Subcutaneous adipose tissue (tissue), 4 donors: ENCODE results near the gene SLC4A3. TPM values are rescaled to one million over a fixed set of nuclear protein-coding genes. Genes with fewer than 3 reads are reported as not detected.

Experiments
- CTCF ChIP-seq: fragments of 450-650 bp; IDR thresholded peaks from one replicate; pipeline ENCODE4 v1.5.1; 2016; ENCODE audit warnings: low read depth, mild to moderate bottlenecking, control low read depth, antibody characterized with exemption, moderate library complexity
- total RNA-seq, 4 donors: library from RNA; depleted of rRNA; stranded (reverse); fragments of >200 nt; gene quantifications; one replicate each; pipeline ENCODE4 v1.1.0, GENCODE V29; 2016

Gene SLC4A3
- total RNA-seq, 4 donors from 2014 or later = 0.65 to 5.7 (median 1.8) TPM

- TF ChIP-seq CTCF = no peak
Observed at GRCh38 chr2:219638948-219639755, 11.7 kb downstream of the SLC4A3 start.

- no peak for TF ChIP-seq CTCF
Observed at GRCh38 chr2:219641390-219642068, 14.1 kb downstream of the SLC4A3 start.

GRCh38 chr2:219642069-219642454 is 14.6 kb downstream of the SLC4A3 start:
- no peak for TF ChIP-seq CTCF

- TF ChIP-seq CTCF = no peak
Observed at GRCh38 chr2:219642465-219643083, 15.1 kb downstream of the SLC4A3 start.

GRCh38 chr2:219643084-219643473 is 15.6 kb downstream of the SLC4A3 start:
- TF ChIP-seq CTCF = no peak

- no peak for TF ChIP-seq CTCF
Observed at GRCh38 chr2:219643788-219644398, 16.5 kb downstream of the SLC4A3 start.
